HG03159 (cell line): ENCODE results near the gene NCR3LG1.

ENCODE experiments used
- ATAC-seq: cut with Tn5 transposase; IDR thresholded peaks from one replicate; pipeline ENCODE4 v1.9.1; 2021; ENCODE audit warnings: mild to moderate bottlenecking, moderate library complexity; ENCODE audit not compliant: unreplicated experiment

Gene NCR3LG1

GRCh38 chr11:17351510-17352176, at the start of gene NCR3LG1:
TSS of gene NCR3LG1 (plus strand) at chr11:17351800. CDS start at chr11:17351970, 170 bp downstream.
- ATAC-seq = no peak

- ATAC-seq = no peak
Measured at GRCh38 chr11:17313349-17314231, 38.0 kb upstream of the NCR3LG1 start.

- ATAC-seq = no peak
Measured at GRCh38 chr11:17314232-17314547, 37.4 kb upstream of the NCR3LG1 start.

- no peak for ATAC-seq
Measured at GRCh38 chr11:17314904-17315426, 36.6 kb upstream of the NCR3LG1 start.

GRCh38 chr11:17328871-17329494, 22.6 kb upstream of the NCR3LG1 start:
- ATAC-seq = no peak

GRCh38 chr11:17331669-17332068, 19.9 kb upstream of the NCR3LG1 start:
- no peak for ATAC-seq

- ATAC-seq = no peak
Measured at GRCh38 chr11:17333799-17334586, 17.6 kb upstream of the NCR3LG1 start.

GRCh38 chr11:17343257-17343656, 8.3 kb upstream of the NCR3LG1 start:
- ATAC-seq = no peak

- no peak for ATAC-seq
Measured at GRCh38 chr11:17343907-17344306, 7.7 kb upstream of the NCR3LG1 start.

GRCh38 chr11:17347676-17348075, 3.9 kb upstream of the NCR3LG1 start:
- ATAC-seq = no peak

- no peak for ATAC-seq
Measured at GRCh38 chr11:17350455-17351171, 987 bp upstream of the NCR3LG1 start.

- no peak for ATAC-seq
Measured at GRCh38 chr11:17351172-17351509, 459 bp upstream of the NCR3LG1 start.

- ATAC-seq = peak; percentile 44
Measured at GRCh38 chr11:17352950-17353820, 1.6 kb downstream of the NCR3LG1 start.

GRCh38 chr11:17353821-17354600, 2.4 kb downstream of the NCR3LG1 start:
- no peak for ATAC-seq

GRCh38 chr11:17354601-17354991, 3.0 kb downstream of the NCR3LG1 start:
- peak; percentile 51 for ATAC-seq

- ATAC-seq = no peak
Measured at GRCh38 chr11:17366495-17366894, 14.9 kb downstream of the NCR3LG1 start.

- ATAC-seq = no peak
Measured at GRCh38 chr11:17368551-17368950, 17.0 kb downstream of the NCR3LG1 start.

- no peak for ATAC-seq
Measured at GRCh38 chr11:17369094-17369493, 17.5 kb downstream of the NCR3LG1 start.
